K562 (cell line): Measurements from ENCODE around the gene LCA5. TPM values are rescaled to one million over a fixed set of nuclear protein-coding genes. Genes with fewer than 3 reads are reported as not detected.

Source experiments
- CBFA2T2 ChIP-seq: fragments of 450-650 bp; conservative IDR thresholded peaks from 2 replicates; pipeline ENCODE4 v1.6.1; 2017; ENCODE audit warnings: mild to moderate bottlenecking
- CHD2 ChIP-seq: IDR thresholded peaks from 2 replicates; pipeline ENCODE4 v1.6.1; 2011; ENCODE audit warnings: low read depth, low read length
- FOXK2 ChIP-seq, 2 experiments: fragments of 450-650 bp; IDR thresholded peaks in 1 of 2; conservative IDR thresholded peaks in 1 of 2; 2 replicates each; pipeline ENCODE4 v1.6.1; 2016; ENCODE audit warnings: low read depth in 2 of 2, mild to moderate bottlenecking in 1 of 2
- HLTF ChIP-seq: fragments of 450-650 bp; IDR thresholded peaks from 2 replicates; pipeline ENCODE4 v1.6.1; 2016
- HMGN3 ChIP-seq: IDR thresholded peaks from 2 replicates; pipeline ENCODE4 v1.6.1; 2011; ENCODE audit warnings: borderline replicate concordance, low read depth, mild to moderate bottlenecking, mixed read lengths, low read length; ENCODE audit not compliant: insufficient read length; ENCODE audit errors: extremely low read depth
- HNRNPH1 ChIP-seq: fragments of 200-400 bp; formaldehyde crosslinking; optimal IDR thresholded peaks from 2 replicates; pipeline ENCODE3; 2017; ENCODE audit warnings: low read depth, mild to moderate bottlenecking, low read length, moderate library complexity
- HNRNPK ChIP-seq: fragments of 200-400 bp; formaldehyde crosslinking; IDR thresholded peaks from one replicate; pipeline ENCODE4 v1.6.1; 2018; ENCODE audit warnings: mild to moderate bottlenecking, low read depth, low read length; ENCODE audit not compliant: poor library complexity, severe bottlenecking
- HNRNPL ChIP-seq: fragments of 200-400 bp; formaldehyde crosslinking; IDR thresholded peaks from 2 replicates; pipeline ENCODE4 v1.6.1; 2017; ENCODE audit warnings: low read depth, mild to moderate bottlenecking, low read length
- JUND ChIP-seq, 2 experiments: IDR thresholded peaks; 2 replicates in 1 of 2; 3 replicates in 1 of 2; pipeline ENCODE4 v1.6.1; 2011; ENCODE audit warnings: borderline replicate concordance in 2 of 2, low read depth in 2 of 2, low read length in 2 of 2, improper control_type of control experiment in 1 of 2, missing biosample characterization in 1 of 2, missing genetic modification characterization in 1 of 2, missing genetic modification reagents in 1 of 2
- MECOM ChIP-seq: fragments of 250-450 bp; sonication (Bioruptor Pico); IDR thresholded peaks from 2 replicates; pipeline ENCODE4 v1.8.0; 2022; ENCODE audit warnings: inconsistent platforms
- PYGO2 ChIP-seq: fragments of 450-650 bp; IDR thresholded peaks from 2 replicates; pipeline ENCODE4 v1.6.1; 2016; ENCODE audit warnings: mild to moderate bottlenecking, missing genetic modification characterization, moderate library complexity, missing compliant biosample characterization
- SUPT5H ChIP-seq: fragments of 450-650 bp; IDR thresholded peaks from 2 replicates; pipeline ENCODE4 v1.6.1; 2016
- YY1 ChIP-seq, 3 experiments: IDR thresholded peaks; 2 replicates each; pipeline ENCODE4 v1.6.1; 2011; ENCODE audit warnings: low read length in 2 of 3, mild to moderate bottlenecking in 2 of 3, moderate library complexity in 2 of 3, borderline replicate concordance in 1 of 3, control low read depth in 1 of 3, low read depth in 1 of 3; ENCODE audit not compliant: insufficient read depth in 3 of 3, insufficient replicate concordance in 2 of 3, control insufficient read depth in 1 of 3, insufficient read length in 1 of 3; ENCODE audit errors: extremely low read depth in 1 of 3
- ZNF707 ChIP-seq: fragments of 250-450 bp; sonication (Bioruptor Pico); conservative IDR thresholded peaks from 2 replicates; pipeline ENCODE4 v1.8.0; 2022; ENCODE audit warnings: inconsistent platforms, mild to moderate bottlenecking, moderate library complexity
- polyA plus RNA-seq, 8 experiments: library from polyadenylated mRNA; depleted of rRNA in 4 of 8; stranded (reverse) in 5 of 8; unstranded in 3 of 8; fragments of >200 nt; fragmentation: Nextera tagmentation in 2 of 8; fragmentation: Illumina TruSeq in 1 of 8; extraction: Ambion mirVana in 2 of 8; extraction: Trizol in 1 of 8; gene quantifications; 2 replicates each; pipeline versions ENCODE4 v1.2.1 to v1.2.3, GENCODE V29; 2011 to 2014; ENCODE audit warnings: inconsistent platforms in 1 of 8, missing spikeins in 1 of 8
- total RNA-seq, 7 experiments: library from RNA; depleted of rRNA in 6 of 7; stranded (reverse); fragments of >200 nt in 6 of 7; fragmentation: Illumina TruSeq in 2 of 7; extraction: Trizol in 2 of 7; gene quantifications; 2 replicates each; pipeline versions ENCODE4 v1.2.1 to v1.2.3, GENCODE V29; 2011 to 2021; ENCODE audit warnings: low replicate concordance in 1 of 7
- TF ChIP-seq, protein P1 (sequence below): fragments of 450-650 bp; IDR thresholded peaks from 2 replicates; pipeline ENCODE4 v1.6.1; 2016; ENCODE audit warnings: mild to moderate bottlenecking
- TF ChIP-seq, protein P2 (sequence below): IDR thresholded peaks from 2 replicates; pipeline ENCODE4 v1.6.1; 2014; ENCODE audit warnings: antibody characterized with exemption
- TF ChIP-seq, protein P3 (sequence below): fragments of 250-450 bp; sonication (Bioruptor Pico); IDR thresholded peaks from 2 replicates; pipeline ENCODE4 v1.4.0; 2020; ENCODE audit warnings: mild to moderate bottlenecking, moderate library complexity
- TF ChIP-seq, protein P4 (sequence below): sonication (generic); formaldehyde crosslinking; IDR thresholded peaks from 2 replicates; pipeline ENCODE4 v1.8.1; 2023; ENCODE audit warnings: mild to moderate bottlenecking, missing genetic modification reagents

Gene LCA5
- total and polyA plus RNA-seq, 9 of the 15 experiments (the other 6 are each of a cell fraction or from before 2014, with no cell fraction given), result 1.0 to 3.4 (median 1.8) TPM

DNA sequence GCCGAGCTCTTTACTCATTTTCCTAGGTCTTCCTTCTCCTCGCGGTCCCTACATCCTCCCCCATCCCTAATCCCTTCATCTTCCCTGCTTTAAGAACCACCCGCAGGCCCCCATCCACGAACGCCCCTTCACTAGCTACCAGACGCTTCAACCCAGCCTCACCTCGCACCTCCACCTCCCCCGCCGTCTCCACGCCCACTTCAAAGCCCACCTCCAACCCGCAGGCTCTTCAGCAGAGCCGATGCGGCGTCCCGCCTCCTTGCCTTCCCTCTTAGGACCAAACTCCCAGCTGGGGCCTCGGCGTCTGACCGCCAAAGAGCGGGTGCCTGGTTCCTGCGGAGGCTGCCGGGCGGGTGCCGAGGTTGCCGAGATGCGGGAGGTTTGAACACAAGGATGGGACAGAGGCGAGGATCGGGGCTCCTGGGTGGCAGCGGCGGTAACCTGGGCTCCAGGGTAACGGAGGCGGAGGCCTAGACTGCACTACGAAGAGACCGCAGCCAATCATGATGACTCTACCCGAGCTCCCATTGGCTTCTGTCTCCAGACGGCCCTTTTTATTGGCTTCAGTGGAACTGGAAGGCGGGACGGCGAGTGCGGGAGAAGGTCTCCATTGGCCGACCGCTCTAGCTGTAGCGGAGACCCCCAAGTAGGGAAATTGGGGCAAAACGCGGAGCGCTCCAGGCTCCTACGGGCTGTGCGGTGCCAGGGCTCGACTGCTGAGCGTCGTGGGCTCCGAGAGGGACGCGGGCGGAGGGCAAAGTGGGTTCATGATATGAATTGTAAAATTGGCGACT lies at the start of gene LCA5 (continued):
- TF ChIP-seq PYGO2 (tag), result no peak
- peak; percentile 78 for TF ChIP-seq SUPT5H
- TF ChIP-seq HNRNPH1, result no peak
- TF ChIP-seq, protein P1, sequence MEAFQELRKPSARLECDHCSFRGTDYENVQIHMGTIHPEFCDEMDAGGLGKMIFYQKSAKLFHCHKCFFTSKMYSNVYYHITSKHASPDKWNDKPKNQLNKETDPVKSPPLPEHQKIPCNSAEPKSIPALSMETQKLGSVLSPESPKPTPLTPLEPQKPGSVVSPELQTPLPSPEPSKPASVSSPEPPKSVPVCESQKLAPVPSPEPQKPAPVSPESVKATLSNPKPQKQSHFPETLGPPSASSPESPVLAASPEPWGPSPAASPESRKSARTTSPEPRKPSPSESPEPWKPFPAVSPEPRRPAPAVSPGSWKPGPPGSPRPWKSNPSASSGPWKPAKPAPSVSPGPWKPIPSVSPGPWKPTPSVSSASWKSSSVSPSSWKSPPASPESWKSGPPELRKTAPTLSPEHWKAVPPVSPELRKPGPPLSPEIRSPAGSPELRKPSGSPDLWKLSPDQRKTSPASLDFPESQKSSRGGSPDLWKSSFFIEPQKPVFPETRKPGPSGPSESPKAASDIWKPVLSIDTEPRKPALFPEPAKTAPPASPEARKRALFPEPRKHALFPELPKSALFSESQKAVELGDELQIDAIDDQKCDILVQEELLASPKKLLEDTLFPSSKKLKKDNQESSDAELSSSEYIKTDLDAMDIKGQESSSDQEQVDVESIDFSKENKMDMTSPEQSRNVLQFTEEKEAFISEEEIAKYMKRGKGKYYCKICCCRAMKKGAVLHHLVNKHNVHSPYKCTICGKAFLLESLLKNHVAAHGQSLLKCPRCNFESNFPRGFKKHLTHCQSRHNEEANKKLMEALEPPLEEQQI, result 0 out of 2 replicates have a peak, but pooled peaks have one; percentile 35
- TF ChIP-seq ZNF707 (CRISPR knock-in tag), result no peak
- 0 out of 4 replicates have a peak, but pooled peaks of 1 of the 2 experiments have one; percentile 34 for TF ChIP-seq FOXK2 (conservative IDR thresholded peaks at IDR 0.05 in 1 of 2, IDR thresholded peaks at IDR 0.05 in 1 of 2; ENCODE audit: low read depth in 2 of 2)
- TF ChIP-seq YY1 (IDR thresholded peaks at IDR 0.05; ENCODE audit: borderline replicate concordance in 1 of 3, control insufficient read depth in 1 of 3, extremely low read depth in 1 of 3, insufficient read depth in 3 of 3, insufficient read length in 1 of 3, insufficient replicate concordance in 2 of 3, low read depth in 1 of 3, low read length in 2 of 3), result peak in 1 of 3 experiments; percentile 76
- no peak for TF ChIP-seq HNRNPK
- peak; percentile 48 for TF ChIP-seq HMGN3
- TF ChIP-seq CBFA2T2, result no peak
- TF ChIP-seq HNRNPL, result no peak
- peak; percentile 82 for TF ChIP-seq CHD2
- peak; percentile 10; the same call in 1 of the 2 replicates for TF ChIP-seq JUND (IDR thresholded peaks at IDR 0.05; ENCODE audit: borderline replicate concordance, low read depth, low read length)
- TF ChIP-seq JUND (tag; IDR thresholded peaks at IDR 0.05; ENCODE audit: borderline replicate concordance, low read depth, low read length), result no peak
- no peak for TF ChIP-seq MECOM (CRISPR knock-in tag)
- TF ChIP-seq HLTF, result peak; percentile 47; the same call in 1 of the 2 replicates
- TF ChIP-seq, protein P2, sequence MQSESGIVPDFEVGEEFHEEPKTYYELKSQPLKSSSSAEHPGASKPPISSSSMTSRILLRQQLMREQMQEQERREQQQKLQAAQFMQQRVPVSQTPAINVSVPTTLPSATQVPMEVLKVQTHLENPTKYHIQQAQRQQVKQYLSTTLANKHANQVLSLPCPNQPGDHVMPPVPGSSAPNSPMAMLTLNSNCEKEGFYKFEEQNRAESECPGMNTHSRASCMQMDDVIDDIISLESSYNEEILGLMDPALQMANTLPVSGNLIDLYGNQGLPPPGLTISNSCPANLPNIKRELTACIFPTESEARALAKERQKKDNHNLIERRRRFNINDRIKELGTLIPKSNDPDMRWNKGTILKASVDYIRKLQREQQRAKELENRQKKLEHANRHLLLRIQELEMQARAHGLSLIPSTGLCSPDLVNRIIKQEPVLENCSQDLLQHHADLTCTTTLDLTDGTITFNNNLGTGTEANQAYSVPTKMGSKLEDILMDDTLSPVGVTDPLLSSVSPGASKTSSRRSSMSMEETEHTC, result no peak
- TF ChIP-seq, protein P3, sequence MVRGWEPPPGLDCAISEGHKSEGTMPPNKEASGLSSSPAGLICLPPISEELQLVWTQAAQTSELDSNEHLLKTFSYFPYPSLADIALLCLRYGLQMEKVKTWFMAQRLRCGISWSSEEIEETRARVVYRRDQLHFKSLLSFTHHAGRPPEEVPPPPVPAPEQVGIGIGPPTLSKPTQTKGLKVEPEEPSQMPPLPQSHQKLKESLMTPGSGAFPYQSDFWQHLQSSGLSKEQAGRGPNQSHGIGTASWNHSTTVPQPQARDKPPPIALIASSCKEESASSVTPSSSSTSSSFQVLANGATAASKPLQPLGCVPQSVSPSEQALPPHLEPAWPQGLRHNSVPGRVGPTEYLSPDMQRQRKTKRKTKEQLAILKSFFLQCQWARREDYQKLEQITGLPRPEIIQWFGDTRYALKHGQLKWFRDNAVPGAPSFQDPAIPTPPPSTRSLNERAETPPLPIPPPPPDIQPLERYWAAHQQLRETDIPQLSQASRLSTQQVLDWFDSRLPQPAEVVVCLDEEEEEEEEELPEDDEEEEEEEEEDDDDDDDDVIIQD (CRISPR knock-in tag), result no peak
- TF ChIP-seq, protein P4, sequence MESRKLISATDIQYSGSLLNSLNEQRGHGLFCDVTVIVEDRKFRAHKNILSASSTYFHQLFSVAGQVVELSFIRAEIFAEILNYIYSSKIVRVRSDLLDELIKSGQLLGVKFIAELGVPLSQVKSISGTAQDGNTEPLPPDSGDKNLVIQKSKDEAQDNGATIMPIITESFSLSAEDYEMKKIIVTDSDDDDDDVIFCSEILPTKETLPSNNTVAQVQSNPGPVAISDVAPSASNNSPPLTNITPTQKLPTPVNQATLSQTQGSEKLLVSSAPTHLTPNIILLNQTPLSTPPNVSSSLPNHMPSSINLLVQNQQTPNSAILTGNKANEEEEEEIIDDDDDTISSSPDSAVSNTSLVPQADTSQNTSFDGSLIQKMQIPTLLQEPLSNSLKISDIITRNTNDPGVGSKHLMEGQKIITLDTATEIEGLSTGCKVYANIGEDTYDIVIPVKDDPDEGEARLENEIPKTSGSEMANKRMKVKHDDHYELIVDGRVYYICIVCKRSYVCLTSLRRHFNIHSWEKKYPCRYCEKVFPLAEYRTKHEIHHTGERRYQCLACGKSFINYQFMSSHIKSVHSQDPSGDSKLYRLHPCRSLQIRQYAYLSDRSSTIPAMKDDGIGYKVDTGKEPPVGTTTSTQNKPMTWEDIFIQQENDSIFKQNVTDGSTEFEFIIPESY (CRISPR knock-in tag), result no peak
